Amygdala (tissue), 56 donors: ENCODE measurements around the gene PHRF1.

ENCODE experiments used
- DNase-seq, 56 donors: peaks; one replicate each; lab custom pipeline; 2025; lab: John Stamatoyannopoulos, UW

PHRF1 gene

GRCh38 chr11:621838-622237 lies 45.6 kb downstream of the PHRF1 start:
- no peak for DNase-seq

GRCh38 chr11:623349-623869 lies 47.1 kb downstream of the PHRF1 start:
- DNase-seq: no peak

- no peak for DNase-seq
Observed at GRCh38 chr11:623999-624704, 47.9 kb downstream of the PHRF1 start.

- no peak for DNase-seq
Observed at GRCh38 chr11:624705-625635, 48.7 kb downstream of the PHRF1 start, which contains the start of gene CDHR5. Gene CDHR5, minus strand, starts transcription at chr11:624955. Its CDS starts 53 bp downstream, at chr11:624902.

GRCh38 chr11:625636-626268 lies 49.5 kb downstream of the PHRF1 start:
- no peak for DNase-seq

- no peak for DNase-seq
Observed at GRCh38 chr11:626475-627307, 50.4 kb downstream of the PHRF1 start, which contains the start of gene SCT. Gene SCT, minus strand, starts transcription at chr11:627181. Its CDS starts 38 bp downstream, at chr11:627143.

GRCh38 chr11:627308-627576 lies 51.0 kb downstream of the PHRF1 start:
- no peak for DNase-seq

- DNase-seq: no peak
Observed at GRCh38 chr11:628056-628455, 51.8 kb downstream of the PHRF1 start.

GRCh38 chr11:629237-629583 lies 52.9 kb downstream of the PHRF1 start:
- no peak for DNase-seq

- no peak for DNase-seq
Observed at GRCh38 chr11:630871-631270, 54.6 kb downstream of the PHRF1 start.

GRCh38 chr11:635945-636510 lies 59.8 kb downstream of the PHRF1 start:
- no peak for DNase-seq

GRCh38 chr11:636511-637332 lies 60.5 kb downstream of the PHRF1 start, which contains the start of gene DRD4:
Gene DRD4, plus strand, starts transcription at chr11:637269. Its CDS starts 36 bp downstream, at chr11:637305.
- DNase-seq: peak in 2 of 56 donors; percentile 30 to 34

GRCh38 chr11:637333-637592 lies 61.0 kb downstream of the PHRF1 start:
- no peak for DNase-seq

- no peak for DNase-seq
Observed at GRCh38 chr11:637593-638521, 61.6 kb downstream of the PHRF1 start.

GRCh38 chr11:638631-639331 lies 62.5 kb downstream of the PHRF1 start:
- peak in 1 of 56 donors; percentile 15 for DNase-seq

- DNase-seq: no peak
Observed at GRCh38 chr11:639332-639955, 63.2 kb downstream of the PHRF1 start.
